K562 (cell line): Measurements from ENCODE around the gene ARHGEF26.

ENCODE experiments used
- ADNP ChIP-seq: fragments of 200-800 bp; sonication (Bioruptor generic); IDR thresholded peaks from 2 replicates; pipeline ENCODE4 v1.6.1; 2016; ENCODE audit warnings: missing genetic modification characterization, missing compliant biosample characterization
- CTCF ChIP-seq, 3 experiments: IDR thresholded peaks in 2 of 3; conservative IDR thresholded peaks in 1 of 3; 2 replicates each; pipeline ENCODE4 v1.5.1; 2011 to 2012; ENCODE audit warnings: low read length in 3 of 3, mild to moderate bottlenecking in 3 of 3, control low read depth in 2 of 3, improper control_type of control experiment in 1 of 3, inconsistent platforms in 1 of 3, low read depth in 1 of 3, mixed read lengths in 1 of 3, moderate library complexity in 1 of 3; ENCODE audit not compliant: insufficient read depth in 2 of 3
- FOXM1 ChIP-seq, 2 experiments: fragments of 450-650 bp in 1 of 2; sonication (generic) in 1 of 2; formaldehyde crosslinking in 1 of 2; IDR thresholded peaks; 2 replicates each; pipeline versions ENCODE4 v1.6.1 to v1.9.0; 2017 to 2022; ENCODE audit warnings: low read depth in 2 of 2, mild to moderate bottlenecking in 2 of 2, missing genetic modification reagents in 1 of 2, moderate library complexity in 1 of 2
- GTF2A2 ChIP-seq: IDR thresholded peaks from 2 replicates; pipeline ENCODE4 v1.6.1; 2016; ENCODE audit warnings: mild to moderate bottlenecking, missing genetic modification characterization, missing compliant biosample characterization
- RBM25 ChIP-seq: fragments of 200-400 bp; formaldehyde crosslinking; IDR thresholded peaks from 2 replicates; pipeline ENCODE4 v1.6.1; 2018; ENCODE audit warnings: low read length, low read depth, moderate library complexity; ENCODE audit not compliant: severe bottlenecking
- TARDBP ChIP-seq: fragments of 450-650 bp; IDR thresholded peaks from 2 replicates; pipeline ENCODE4 v1.6.1; 2016
- THRA ChIP-seq: fragments of 450-650 bp; IDR thresholded peaks from 2 replicates; pipeline ENCODE4 v1.6.1; 2017; ENCODE audit warnings: mild to moderate bottlenecking, moderate library complexity
- YBX1 ChIP-seq: fragments of 450-650 bp; IDR thresholded peaks from 2 replicates; pipeline ENCODE4 v1.7.1; 2016; ENCODE audit warnings: mild to moderate bottlenecking
- ZNF764 ChIP-seq: fragments of 250-450 bp; sonication (Bioruptor Pico); IDR thresholded peaks from 2 replicates; pipeline ENCODE4 v1.4.0; 2020; ENCODE audit warnings: low read depth, mild to moderate bottlenecking, moderate library complexity

DNA sequence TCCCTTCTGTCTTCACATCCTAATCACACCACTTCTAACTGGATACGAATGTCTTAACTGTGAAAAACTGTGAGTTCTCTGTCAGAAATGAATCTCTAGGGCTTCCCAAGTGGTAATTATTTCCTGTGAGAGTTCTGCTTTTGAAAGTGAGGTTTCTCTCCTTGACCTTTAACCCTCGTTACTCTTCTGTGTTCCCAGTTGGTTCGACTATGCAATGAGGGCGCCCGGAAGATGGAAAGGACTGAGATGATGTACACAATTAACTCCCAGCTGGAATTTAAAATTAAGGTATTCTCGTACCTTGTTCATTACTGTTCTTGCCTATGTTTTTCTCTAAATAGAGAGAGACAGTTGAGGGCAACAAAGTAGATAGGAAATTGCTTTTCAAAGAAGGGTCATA, 96.5 kb downstream of the ARHGEF26 start:
- TF ChIP-seq YBX1 = no peak
- no peak for TF ChIP-seq CTCF (IDR thresholded peaks at IDR 0.05 in 2 of 3, conservative IDR thresholded peaks at IDR 0.05 in 1 of 3; ENCODE audit: insufficient read depth in 2 of 3, low read depth in 1 of 3, low read length in 3 of 3)
- TF ChIP-seq RBM25 = no peak
- TF ChIP-seq ADNP (tag) = no peak
- no peak for TF ChIP-seq TARDBP
- no peak for TF ChIP-seq THRA
- TF ChIP-seq GTF2A2 = no peak
- TF ChIP-seq FOXM1 (IDR thresholded peaks at IDR 0.05; ENCODE audit: low read depth) = no peak
- no peak for TF ChIP-seq FOXM1 (CRISPR knock-in tag; IDR thresholded peaks at IDR 0.05; ENCODE audit: low read depth)
- no peak for TF ChIP-seq ZNF764
